Measurements from ENCODE around the gene PLEK. TPM values are rescaled to one million over a fixed set of nuclear protein-coding genes. Genes with fewer than 3 reads are reported as not detected.

PLEK gene
- total and polyA plus RNA-seq, 9 of the 15 experiments (the other 6 are each of a cell fraction or from before 2014, with no cell fraction given): 0.14 to 1.2 (median 0.36) TPM

GRCh38 chr2:68438455-68439303 lies 73.6 kb downstream of the PLEK start (continued):
- TF ChIP-seq ZMIZ1 (IDR thresholded peaks at IDR 0.05; ENCODE audit: low read depth in 2 of 2, low read length in 2 of 2) (0 out of 4 replicates have a peak, but pooled peaks of 1 of the 2 experiments have one; percentile 70), ZNF23 (CRISPR knock-in tag; IDR thresholded peaks at IDR 0.05) (peak; percentile 84), ZNF57 (CRISPR knock-in tag; IDR thresholded peaks at IDR 0.05) (peak; percentile 95), ZSCAN32 (CRISPR knock-in tag; IDR thresholded peaks at IDR 0.05) (peak; percentile 97), TEAD1 (CRISPR knock-in tag; IDR thresholded peaks at IDR 0.05) (peak in 1 of 2 experiments; percentile 89; a peak in 2 of 4 replicates), ZFP1 (CRISPR knock-in tag; IDR thresholded peaks at IDR 0.05) (peak; percentile 84), KLF6 (CRISPR knock-in tag; IDR thresholded peaks at IDR 0.05; ENCODE audit: borderline replicate concordance) (peak; percentile 36; the same call in 1 of the 2 replicates), ZBTB26 (CRISPR knock-in tag; IDR thresholded peaks at IDR 0.05) (peak; percentile 99), ZNF589 (CRISPR knock-in tag; IDR thresholded peaks at IDR 0.05; ENCODE audit: low read depth) (peak; percentile 34; the same call in 1 of the 2 replicates), MTA1 (IDR thresholded peaks at IDR 0.05; ENCODE audit: borderline replicate concordance) (no peak), FOXA3 (CRISPR knock-in tag; conservative IDR thresholded peaks at IDR 0.05 in 1 of 2, IDR thresholded peaks at IDR 0.05 in 1 of 2) (peak in 1 of 2 experiments; percentile 61; a peak in 2 of 4 replicates), PHTF2 (CRISPR knock-in tag; IDR thresholded peaks at IDR 0.05) (peak; percentile 52; the same call in 1 of the 2 replicates), NCOR1 (IDR thresholded peaks at IDR 0.05) (0 out of 2 replicates have a peak, but pooled peaks have one; percentile 16), HOXB6 (CRISPR knock-in tag; IDR thresholded peaks at IDR 0.05; ENCODE audit: borderline replicate concordance) (peak; percentile 91; the same call in 1 of the 2 replicates), GABPB2 (CRISPR knock-in tag; conservative IDR thresholded peaks at IDR 0.05) (peak; percentile 93), FUS (optimal IDR thresholded peaks at IDR 0.05; ENCODE audit: low read depth, low read length) (no peak), PML (IDR thresholded peaks at IDR 0.05; ENCODE audit: low read length) (peak; percentile 96), PHB2 (IDR thresholded peaks at IDR 0.05; ENCODE audit: low read depth) (no peak), SIN3A (IDR thresholded peaks at IDR 0.05; ENCODE audit: borderline replicate concordance in 2 of 2, control insufficient read depth in 1 of 2, low read depth in 2 of 2, low read length in 2 of 2) (peak in 1 of 2 experiments; percentile 21; a peak in 1 of 4 replicates), RBM22 (IDR thresholded peaks at IDR 0.05; ENCODE audit: low read depth, low read length, poor library complexity, severe bottlenecking) (no peak), CHCHD3 (CRISPR knock-in tag; IDR thresholded peaks at IDR 0.05) (peak; percentile 96), ZNF695 (CRISPR knock-in tag; IDR thresholded peaks at IDR 0.05) (peak; percentile 96), POLR2AphosphoS5 (IDR thresholded peaks at IDR 0.05; ENCODE audit: control insufficient read depth, insufficient read depth, low read depth, low read length) (peak; percentile 82), ZBTB17 (CRISPR knock-in tag; IDR thresholded peaks at IDR 0.05) (peak; percentile 95)
